K562 (cell line): ENCODE data around the gene DDX23. TPM values are rescaled to one million over a fixed set of nuclear protein-coding genes. Genes with fewer than 3 reads are reported as not detected.

Experiments used
- CBX3 ChIP-seq, 2 experiments: IDR thresholded peaks; 1 replicate in 1 of 2; 2 replicates in 1 of 2; pipeline ENCODE4 v1.6.1; 2012; ENCODE audit warnings: inconsistent platforms in 2 of 2, low read length in 2 of 2, borderline replicate concordance in 1 of 2, control low read depth in 1 of 2
- CC2D1A ChIP-seq: fragments of 450-650 bp; IDR thresholded peaks from 2 replicates; pipeline ENCODE4 v1.6.1; 2017; ENCODE audit warnings: mild to moderate bottlenecking
- GATAD2B ChIP-seq: fragments of 450-650 bp; IDR thresholded peaks from 2 replicates; pipeline ENCODE4 v1.6.1; 2017; ENCODE audit warnings: mild to moderate bottlenecking, borderline replicate concordance
- HDAC1 ChIP-seq, 2 experiments: fragments of 450-650 bp; IDR thresholded peaks; 2 replicates each; pipeline ENCODE4 v1.6.1; 2016 to 2017; ENCODE audit warnings: inconsistent platforms in 1 of 2, mild to moderate bottlenecking in 1 of 2, moderate library complexity in 1 of 2
- L3MBTL2 ChIP-seq: fragments of 450-650 bp; IDR thresholded peaks from 2 replicates; pipeline ENCODE4 v1.6.1; 2016; ENCODE audit warnings: mild to moderate bottlenecking, moderate library complexity
- MLLT1 ChIP-seq, 2 experiments: fragments of 450-650 bp; IDR thresholded peaks; 2 replicates each; pipeline ENCODE4 v1.6.1; 2016
- PHF20 ChIP-seq: fragments of 450-650 bp; IDR thresholded peaks from 2 replicates; pipeline ENCODE4 v1.6.1; 2018; ENCODE audit not compliant: partially characterized antibody
- PYGO2 ChIP-seq: fragments of 450-650 bp; IDR thresholded peaks from 2 replicates; pipeline ENCODE4 v1.6.1; 2016; ENCODE audit warnings: mild to moderate bottlenecking, missing genetic modification characterization, moderate library complexity, missing compliant biosample characterization
- RHOXF2B ChIP-seq: fragments of 250-450 bp; sonication (Bioruptor Pico); conservative IDR thresholded peaks from 2 replicates; pipeline ENCODE4 v1.5.1; 2021
- SMC3 ChIP-seq: conservative IDR thresholded peaks from 2 replicates; pipeline ENCODE4 v1.6.1; 2011; ENCODE audit warnings: low read depth, low read length, improper control_type of control experiment; ENCODE audit not compliant: insufficient read depth
- SP1 ChIP-seq: sonication (generic); formaldehyde crosslinking; IDR thresholded peaks from 2 replicates; pipeline ENCODE4 v1.8.1; 2022; ENCODE audit warnings: mild to moderate bottlenecking, missing genetic modification reagents
- SUPT5H ChIP-seq: fragments of 450-650 bp; IDR thresholded peaks from 2 replicates; pipeline ENCODE4 v1.6.1; 2016
- ZNF197 ChIP-seq: fragments of 200-800 bp; sonication (Bioruptor generic); IDR thresholded peaks from 2 replicates; pipeline ENCODE4 v1.6.1; 2016; ENCODE audit warnings: low read depth, missing genetic modification characterization, missing compliant biosample characterization
- ZNF282 ChIP-seq: sonication (generic); formaldehyde crosslinking; IDR thresholded peaks from 2 replicates; pipeline ENCODE4 v1.8.1; 2023; ENCODE audit warnings: missing genetic modification reagents
- polyA plus RNA-seq, 8 experiments: library from polyadenylated mRNA; depleted of rRNA in 4 of 8; stranded (reverse) in 5 of 8; unstranded in 3 of 8; fragments of >200 nt; fragmentation: Nextera tagmentation in 2 of 8; fragmentation: Illumina TruSeq in 1 of 8; extraction: Ambion mirVana in 2 of 8; extraction: Trizol in 1 of 8; gene quantifications; 2 replicates each; pipeline versions ENCODE4 v1.2.1 to v1.2.3, GENCODE V29; 2011 to 2014; ENCODE audit warnings: inconsistent platforms in 1 of 8, missing spikeins in 1 of 8
- total RNA-seq, 7 experiments: library from RNA; depleted of rRNA in 6 of 7; stranded (reverse); fragments of >200 nt in 6 of 7; fragmentation: Illumina TruSeq in 2 of 7; extraction: Trizol in 2 of 7; gene quantifications; 2 replicates each; pipeline versions ENCODE4 v1.2.1 to v1.2.3, GENCODE V29; 2011 to 2021; ENCODE audit warnings: low replicate concordance in 1 of 7
- TF ChIP-seq, protein P1 (sequence below): fragments of 450-650 bp; formaldehyde crosslinking; IDR thresholded peaks from 2 replicates; pipeline ENCODE4 v1.4.0; 2020; ENCODE audit warnings: mild to moderate bottlenecking, moderate library complexity
- TF ChIP-seq, protein P2 (sequence below), 2 experiments: fragments of 450-650 bp; formaldehyde crosslinking in 1 of 2; IDR thresholded peaks; 2 replicates each; pipeline versions ENCODE4 v1.4.0 to v1.6.1; 2014 to 2020; ENCODE audit warnings: mild to moderate bottlenecking in 2 of 2, borderline replicate concordance in 1 of 2, low read depth in 1 of 2

DDX23 gene
- total and polyA plus RNA-seq, 9 of the 15 experiments (the other 6 are each of a cell fraction or from before 2014, with no cell fraction given): 32.4 to 138 (median 104) TPM

- TF ChIP-seq PHF20 (no peak), CBX3 (IDR thresholded peaks at IDR 0.05; ENCODE audit: borderline replicate concordance in 1 of 2, low read length in 2 of 2) (peak in 1 of 2 experiments; percentile 12; a peak in 1 of 3 replicates), MLLT1 (IDR thresholded peaks at IDR 0.05) (0 out of 4 replicates have a peak, but pooled peaks of 1 of the 2 experiments have one; percentile 45), GATAD2B (no peak), ZNF197 (CRISPR knock-in tag) (peak; percentile 49; the same call in 1 of the 2 replicates), SUPT5H (0 out of 2 replicates have a peak, but pooled peaks have one; percentile 29), ZNF282 (CRISPR knock-in tag) (no peak), HDAC1 (IDR thresholded peaks at IDR 0.05) (0 out of 4 replicates have a peak, but pooled peaks of 1 of the 2 experiments have one; percentile 13), SMC3 (peak; percentile 89), L3MBTL2 (peak; percentile 42), CC2D1A (peak; percentile 29; the same call in 1 of the 2 replicates), RHOXF2B (no peak), SP1 (CRISPR knock-in tag) (0 out of 2 replicates have a peak, but pooled peaks have one; percentile 53), PYGO2 (tag) (no peak)
- TF ChIP-seq, protein P1, sequence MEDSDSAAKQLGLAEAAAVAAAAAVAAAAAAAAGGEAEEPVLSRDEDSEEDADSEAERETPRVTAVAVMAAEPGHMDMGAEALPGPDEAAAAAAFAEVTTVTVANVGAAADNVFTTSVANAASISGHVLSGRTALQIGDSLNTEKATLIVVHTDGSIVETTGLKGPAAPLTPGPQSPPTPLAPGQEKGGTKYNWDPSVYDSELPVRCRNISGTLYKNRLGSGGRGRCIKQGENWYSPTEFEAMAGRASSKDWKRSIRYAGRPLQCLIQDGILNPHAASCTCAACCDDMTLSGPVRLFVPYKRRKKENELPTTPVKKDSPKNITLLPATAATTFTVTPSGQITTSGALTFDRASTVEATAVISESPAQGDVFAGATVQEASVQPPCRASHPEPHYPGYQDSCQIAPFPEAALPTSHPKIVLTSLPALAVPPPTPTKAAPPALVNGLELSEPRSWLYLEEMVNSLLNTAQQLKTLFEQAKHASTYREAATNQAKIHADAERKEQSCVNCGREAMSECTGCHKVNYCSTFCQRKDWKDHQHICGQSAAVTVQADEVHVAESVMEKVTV (CRISPR knock-in tag): peak; percentile 92
- TF ChIP-seq, protein P2, sequence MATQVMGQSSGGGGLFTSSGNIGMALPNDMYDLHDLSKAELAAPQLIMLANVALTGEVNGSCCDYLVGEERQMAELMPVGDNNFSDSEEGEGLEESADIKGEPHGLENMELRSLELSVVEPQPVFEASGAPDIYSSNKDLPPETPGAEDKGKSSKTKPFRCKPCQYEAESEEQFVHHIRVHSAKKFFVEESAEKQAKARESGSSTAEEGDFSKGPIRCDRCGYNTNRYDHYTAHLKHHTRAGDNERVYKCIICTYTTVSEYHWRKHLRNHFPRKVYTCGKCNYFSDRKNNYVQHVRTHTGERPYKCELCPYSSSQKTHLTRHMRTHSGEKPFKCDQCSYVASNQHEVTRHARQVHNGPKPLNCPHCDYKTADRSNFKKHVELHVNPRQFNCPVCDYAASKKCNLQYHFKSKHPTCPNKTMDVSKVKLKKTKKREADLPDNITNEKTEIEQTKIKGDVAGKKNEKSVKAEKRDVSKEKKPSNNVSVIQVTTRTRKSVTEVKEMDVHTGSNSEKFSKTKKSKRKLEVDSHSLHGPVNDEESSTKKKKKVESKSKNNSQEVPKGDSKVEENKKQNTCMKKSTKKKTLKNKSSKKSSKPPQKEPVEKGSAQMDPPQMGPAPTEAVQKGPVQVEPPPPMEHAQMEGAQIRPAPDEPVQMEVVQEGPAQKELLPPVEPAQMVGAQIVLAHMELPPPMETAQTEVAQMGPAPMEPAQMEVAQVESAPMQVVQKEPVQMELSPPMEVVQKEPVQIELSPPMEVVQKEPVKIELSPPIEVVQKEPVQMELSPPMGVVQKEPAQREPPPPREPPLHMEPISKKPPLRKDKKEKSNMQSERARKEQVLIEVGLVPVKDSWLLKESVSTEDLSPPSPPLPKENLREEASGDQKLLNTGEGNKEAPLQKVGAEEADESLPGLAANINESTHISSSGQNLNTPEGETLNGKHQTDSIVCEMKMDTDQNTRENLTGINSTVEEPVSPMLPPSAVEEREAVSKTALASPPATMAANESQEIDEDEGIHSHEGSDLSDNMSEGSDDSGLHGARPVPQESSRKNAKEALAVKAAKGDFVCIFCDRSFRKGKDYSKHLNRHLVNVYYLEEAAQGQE (IDR thresholded peaks at IDR 0.05; ENCODE audit: borderline replicate concordance): peak; percentile 87
- TF ChIP-seq, protein P2 (CRISPR knock-in tag; IDR thresholded peaks at IDR 0.05; ENCODE audit: low read depth): no peak
Measured at GRCh38 chr12:48852734-48853688, 1.0 kb upstream of the DDX23 start (continued).
